A549 (cell line): ENCODE measurements around the gene TRPV3. TPM values are rescaled to one million over a fixed set of nuclear protein-coding genes. Genes with fewer than 3 reads are reported as not detected.

Experiments used
- ATAC-seq, 2 experiments: fragments of 200-7000 bp in 1 of 2; fragments of >200 bp in 1 of 2; cut with Nextera tagmentation in 1 of 2; cut with Tn5 transposase in 1 of 2; 3 replicates each; pipeline versions ENCODE4 v1.8.0 to v1.9.1; 2018 to 2020; ENCODE audit warnings: mild to moderate bottlenecking in 1 of 2, moderate library complexity in 1 of 2
- CTCF ChIA-PET: fragments of 300-600 bp; sonication (Branson Sonifier 250); formaldehyde crosslinking; extraction: SDS; loops from one replicate; lab custom pipeline; 2021; ENCODE audit warnings: antibody characterized with exemption, inconsistent platforms; lab: Yijun Ruan, JAX
- POLR2A ChIA-PET: fragments of 350-600 bp; formaldehyde crosslinking; extraction: SDS; loops from one replicate; lab custom pipeline; 2021; ENCODE audit warnings: antibody characterized with exemption, inconsistent platforms; lab: Yijun Ruan, JAX
- DNase-seq, 2 experiments: peaks; one replicate each; pipeline versions ENCODE4 v3.0.0 to v3.0.0-alpha.2; 2011 to 2016; ENCODE audit warnings: low read depth in 1 of 2, low spot score in 1 of 2
- FAIRE-seq: peaks from 2 replicates; lab custom pipeline; 2011; peaks lifted over from hg19 to GRCh38; lab: Jason Lieb, UNC
- H3K27ac ChIP-seq, 2 experiments: fragments of >200 bp; sonication (Bioruptor Twin); formaldehyde crosslinking; 3 replicates each; pipeline ENCODE4 v1.5.1; 2016 to 2017
- H3K4me1 ChIP-seq: fragments of >200 bp; sonication (Bioruptor Twin); formaldehyde crosslinking; 3 replicates; pipeline ENCODE4 v1.6.1; 2016
- H3K4me2 ChIP-seq: fragments of >200 bp; sonication (Bioruptor Twin); formaldehyde crosslinking; 3 replicates; pipeline ENCODE4 v1.6.1; 2016
- H3K4me3 ChIP-seq: fragments of >200 bp; sonication (Bioruptor Twin); formaldehyde crosslinking; 3 replicates; pipeline ENCODE4 v1.5.1; 2016
- H3K9me3 ChIP-seq: fragments of >200 bp; sonication (Bioruptor Twin); formaldehyde crosslinking; 3 replicates; pipeline ENCODE4 v1.6.1; 2016
- BHLHE40 ChIP-seq: IDR thresholded peaks from 2 replicates; pipeline ENCODE4 v1.6.1; 2012; ENCODE audit warnings: low read depth, low read length, inconsistent platforms
- CEBPB ChIP-seq, 2 experiments: fragments of >200 bp in 1 of 2; sonication (Bioruptor Twin) in 1 of 2; formaldehyde crosslinking in 1 of 2; IDR thresholded peaks; 2 replicates each; pipeline ENCODE4 v1.6.1; 2012 to 2016
- CHD4 ChIP-seq: fragments of 200-600 bp; sonication (generic); IDR thresholded peaks from 2 replicates; pipeline ENCODE4 v1.6.1; 2016; ENCODE audit warnings: antibody characterized with exemption, mild to moderate bottlenecking, borderline replicate concordance
- EHF ChIP-seq: fragments of 250-450 bp; sonication (Bioruptor Pico); IDR thresholded peaks from 2 replicates; pipeline ENCODE4 v1.5.0; 2020; ENCODE audit warnings: mild to moderate bottlenecking
- ESRRA ChIP-seq: fragments of 150-350 bp; IDR thresholded peaks from 2 replicates; pipeline ENCODE4 v1.6.1; 2014; ENCODE audit warnings: mild to moderate bottlenecking, low read length, borderline replicate concordance
- FOXS1 ChIP-seq: fragments of 250-450 bp; sonication (Bioruptor Pico); IDR thresholded peaks from 2 replicates; pipeline ENCODE4 v1.5.0; 2020; ENCODE audit warnings: mild to moderate bottlenecking, moderate library complexity
- GATA3 ChIP-seq: IDR thresholded peaks from 2 replicates; pipeline ENCODE4 v1.6.1; 2012; ENCODE audit warnings: borderline replicate concordance
- HOXA7 ChIP-seq: fragments of 250-450 bp; sonication (Bioruptor Pico); IDR thresholded peaks from 2 replicates; pipeline ENCODE4 v1.5.0; 2020; ENCODE audit warnings: mild to moderate bottlenecking, moderate library complexity
- HOXB13 ChIP-seq: fragments of 250-450 bp; sonication (Bioruptor Pico); IDR thresholded peaks from 2 replicates; pipeline ENCODE4 v1.5.0; 2020; ENCODE audit warnings: low read depth, mild to moderate bottlenecking, moderate library complexity
- HOXB5 ChIP-seq: fragments of 250-450 bp; sonication (Bioruptor Pico); IDR thresholded peaks from 2 replicates; pipeline ENCODE4 v1.5.0; 2020; ENCODE audit warnings: mild to moderate bottlenecking, moderate library complexity
- JUN ChIP-seq, 2 experiments: fragments of >200 bp; sonication (Bioruptor Twin); formaldehyde crosslinking; IDR thresholded peaks; 2 replicates in 1 of 2; 3 replicates in 1 of 2; pipeline ENCODE4 v1.6.1; 2016 to 2017
- MAFK ChIP-seq: fragments of 450-650 bp; IDR thresholded peaks from 2 replicates; pipeline ENCODE4 v1.6.1; 2014; ENCODE audit not compliant: partially characterized antibody
- MAZ ChIP-seq: fragments of 150-350 bp; IDR thresholded peaks from 2 replicates; pipeline ENCODE4 v1.6.1; 2014; ENCODE audit warnings: antibody characterized with exemption, low read depth, low read length, borderline replicate concordance
- MYC ChIP-seq: IDR thresholded peaks from 2 replicates; pipeline ENCODE4 v1.6.1; 2012; ENCODE audit warnings: mild to moderate bottlenecking, inconsistent platforms, low read length, improper control_type of control experiment, borderline replicate concordance
- NFE2L2 ChIP-seq: fragments of 150-350 bp; conservative IDR thresholded peaks from 2 replicates; pipeline ENCODE4 v1.6.1; 2014; ENCODE audit warnings: low read length
- NPAS2 ChIP-seq: fragments of 250-450 bp; sonication (Bioruptor Pico); IDR thresholded peaks from 2 replicates; pipeline ENCODE4 v1.8.0; 2022; ENCODE audit warnings: mild to moderate bottlenecking, moderate library complexity, borderline replicate concordance
- RARB ChIP-seq: fragments of 250-450 bp; sonication (Bioruptor Pico); IDR thresholded peaks from 2 replicates; pipeline ENCODE4 v1.8.0; 2021; ENCODE audit warnings: mild to moderate bottlenecking, moderate library complexity
- RCOR1 ChIP-seq: fragments of 150-350 bp; IDR thresholded peaks from 2 replicates; pipeline ENCODE4 v1.6.1; 2014; ENCODE audit warnings: antibody characterized with exemption, low read length, low read depth
- RNF2 ChIP-seq: fragments of 200-600 bp; sonication (generic); IDR thresholded peaks from 2 replicates; pipeline ENCODE4 v1.6.1; 2016; ENCODE audit warnings: low read depth, mild to moderate bottlenecking, antibody characterized with exemption, moderate library complexity, borderline replicate concordance
- TP53 ChIP-seq: fragments of 250-450 bp; sonication (Bioruptor Pico); IDR thresholded peaks from 2 replicates; pipeline ENCODE4 v1.5.0; 2021; ENCODE audit warnings: mild to moderate bottlenecking, moderate library complexity
- ZC3H11A ChIP-seq: fragments of 450-650 bp; IDR thresholded peaks from 2 replicates; pipeline ENCODE4 v1.6.1; 2014; ENCODE audit warnings: antibody characterized with exemption, mild to moderate bottlenecking
- ZSCAN20 ChIP-seq: fragments of 250-450 bp; sonication (Bioruptor Pico); IDR thresholded peaks from 2 replicates; pipeline ENCODE4 v1.8.0; 2022; ENCODE audit warnings: mild to moderate bottlenecking, moderate library complexity
- WGBS: methylation state at CpG from one replicate; pipeline ENCODE4 v1.1.6; 2017; ENCODE audit errors: missing lambda C conversion rate; 5-methylcytosine and 5-hydroxymethylcytosine counted together
- polyA plus RNA-seq, 4 experiments: library from polyadenylated mRNA; depleted of rRNA in 3 of 4; stranded (reverse); fragments of >200 nt; fragmentation: RNase III in 1 of 4; extraction: RNeasy Plus Mini Kit Qiagen cat#74134 plus additional on column Dnase treatment in 1 of 4; gene quantifications; 2 replicates in 3 of 4; 3 replicates in 1 of 4; pipeline ENCODE4 v1.2.3, GENCODE V29; 2011 to 2017
- TF ChIP-seq, protein P1 (sequence below): fragments of 200-600 bp; sonication (generic); IDR thresholded peaks from 2 replicates; pipeline ENCODE4 v1.6.1; 2016; ENCODE audit warnings: antibody characterized with exemption, mild to moderate bottlenecking, moderate library complexity
- TF ChIP-seq, protein P2 (sequence below): IDR thresholded peaks from 2 replicates; pipeline ENCODE4 v1.6.1; 2012
- TF ChIP-seq, protein P3 (sequence below): fragments of 250-450 bp; sonication (Bioruptor Pico); IDR thresholded peaks from 2 replicates; pipeline ENCODE4 v1.5.0; 2020; ENCODE audit warnings: low read depth, mild to moderate bottlenecking, moderate library complexity

TRPV3 gene
- polyA plus RNA-seq, 2 of the 4 experiments (the other 2 are of a cell fraction): 0.46 to 1.2 TPM

DNA sequence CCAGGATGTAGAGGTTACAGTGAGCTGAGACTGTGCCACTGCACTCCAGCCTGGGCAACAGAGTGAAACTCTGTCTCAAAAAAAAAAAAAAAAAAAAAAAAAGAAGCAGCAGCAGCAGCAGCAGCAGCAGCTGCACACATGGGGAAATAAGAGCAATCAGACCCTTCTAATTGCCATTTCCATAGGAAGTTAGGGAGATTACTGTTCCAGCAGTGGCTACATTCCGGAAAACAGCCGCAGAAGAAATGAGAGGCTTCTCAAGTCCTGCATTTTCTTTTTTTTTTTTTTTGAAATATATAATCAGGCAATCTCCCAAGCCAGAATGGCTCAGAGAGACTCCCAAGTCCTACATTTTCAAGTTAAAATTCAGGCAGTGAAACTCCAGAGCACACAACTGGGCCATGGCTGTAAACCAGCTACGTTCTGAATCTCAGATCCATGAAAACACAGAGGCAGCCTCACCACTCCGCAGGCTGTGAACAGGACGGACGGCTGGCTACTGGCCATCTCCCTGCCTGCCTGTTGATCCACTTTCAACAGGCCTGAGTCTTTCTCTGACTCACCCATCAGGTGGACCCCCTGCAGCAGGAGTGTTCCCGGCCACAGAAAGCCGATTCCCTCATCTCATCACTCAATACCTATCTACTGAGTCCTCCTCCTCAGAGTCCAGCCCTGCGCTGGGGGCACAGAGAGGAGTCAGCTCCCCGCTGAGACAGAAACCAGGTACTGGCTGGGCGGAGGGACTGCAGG, 36.6 kb upstream of the TRPV3 start:
- no peak for ATAC-seq
- TF ChIP-seq CHD4: no peak
- no peak for TF ChIP-seq NFE2L2
- no peak for TF ChIP-seq RCOR1
- no peak for TF ChIP-seq MAFK
- TF ChIP-seq GATA3: no peak
- no peak for TF ChIP-seq BHLHE40
- no peak for TF ChIP-seq MYC
- TF ChIP-seq ZSCAN20 (CRISPR knock-in tag): no peak
- TF ChIP-seq MAZ: no peak
- TF ChIP-seq, protein P1, sequence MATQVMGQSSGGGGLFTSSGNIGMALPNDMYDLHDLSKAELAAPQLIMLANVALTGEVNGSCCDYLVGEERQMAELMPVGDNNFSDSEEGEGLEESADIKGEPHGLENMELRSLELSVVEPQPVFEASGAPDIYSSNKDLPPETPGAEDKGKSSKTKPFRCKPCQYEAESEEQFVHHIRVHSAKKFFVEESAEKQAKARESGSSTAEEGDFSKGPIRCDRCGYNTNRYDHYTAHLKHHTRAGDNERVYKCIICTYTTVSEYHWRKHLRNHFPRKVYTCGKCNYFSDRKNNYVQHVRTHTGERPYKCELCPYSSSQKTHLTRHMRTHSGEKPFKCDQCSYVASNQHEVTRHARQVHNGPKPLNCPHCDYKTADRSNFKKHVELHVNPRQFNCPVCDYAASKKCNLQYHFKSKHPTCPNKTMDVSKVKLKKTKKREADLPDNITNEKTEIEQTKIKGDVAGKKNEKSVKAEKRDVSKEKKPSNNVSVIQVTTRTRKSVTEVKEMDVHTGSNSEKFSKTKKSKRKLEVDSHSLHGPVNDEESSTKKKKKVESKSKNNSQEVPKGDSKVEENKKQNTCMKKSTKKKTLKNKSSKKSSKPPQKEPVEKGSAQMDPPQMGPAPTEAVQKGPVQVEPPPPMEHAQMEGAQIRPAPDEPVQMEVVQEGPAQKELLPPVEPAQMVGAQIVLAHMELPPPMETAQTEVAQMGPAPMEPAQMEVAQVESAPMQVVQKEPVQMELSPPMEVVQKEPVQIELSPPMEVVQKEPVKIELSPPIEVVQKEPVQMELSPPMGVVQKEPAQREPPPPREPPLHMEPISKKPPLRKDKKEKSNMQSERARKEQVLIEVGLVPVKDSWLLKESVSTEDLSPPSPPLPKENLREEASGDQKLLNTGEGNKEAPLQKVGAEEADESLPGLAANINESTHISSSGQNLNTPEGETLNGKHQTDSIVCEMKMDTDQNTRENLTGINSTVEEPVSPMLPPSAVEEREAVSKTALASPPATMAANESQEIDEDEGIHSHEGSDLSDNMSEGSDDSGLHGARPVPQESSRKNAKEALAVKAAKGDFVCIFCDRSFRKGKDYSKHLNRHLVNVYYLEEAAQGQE: no peak
- TF ChIP-seq HOXB5: no peak
- TF ChIP-seq, all 56 proteins: peak for 0
- POLR2A ChIA-PET: interaction anchor here (0.7 kb wide), 1 partner anchor 16 kb away, joined by 6 read pairs; no protein-coding TSS in a partner anchor
- FAIRE-seq (no peak), DNase-seq (no peak)
- 89% methylated on average over 10 of the region's 11 CpGs for WGBS
- CTCF ChIA-PET: interaction anchor here (1.0 kb wide), 1 partner anchor 7 kb away, joined by 3 read pairs; no protein-coding TSS in a partner anchor
- no peaks in the 10 kb centered on the region for H3K9me3 ChIP-seq
- no peak overlapping the region for H3K27ac ChIP-seq
- H3K4me2 ChIP-seq: no peak overlapping the region
- no peak overlapping the region for H3K4me3 ChIP-seq
- no peaks in the 10 kb centered on the region for H3K4me1 ChIP-seq

GRCh38 chr17:3593384-3593783, 35.8 kb upstream of the TRPV3 start:
- H3K9me3 ChIP-seq: no peaks in the 10 kb centered on the region
- FAIRE-seq (no peak), DNase-seq (no peak), ATAC-seq (no peak)
- H3K4me3 ChIP-seq: no peak overlapping the region
- H3K4me2 ChIP-seq: no peak overlapping the region
- ChIA-PET POLR2A (no interaction called here), CTCF (interaction anchor here (1.0 kb wide), 1 partner anchor 8 kb away, joined by 3 read pairs; no protein-coding TSS in a partner anchor)
- no peak overlapping the region for H3K27ac ChIP-seq
- 90% methylated on average over 5 of the region's 5 CpGs for WGBS
- TF ChIP-seq ZSCAN20 (CRISPR knock-in tag) (no peak), FOXS1 (CRISPR knock-in tag) (no peak), RARB (CRISPR knock-in tag) (no peak), ESRRA (no peak), GATA3 (no peak), JUN (IDR thresholded peaks at IDR 0.05) (no peak), HOXB13 (CRISPR knock-in tag) (no peak), ZC3H11A (no peak), EHF (CRISPR knock-in tag) (no peak), TP53 (CRISPR knock-in tag) (no peak), RNF2 (no peak), CEBPB (IDR thresholded peaks at IDR 0.05) (no peak), HOXA7 (CRISPR knock-in tag) (no peak), NPAS2 (CRISPR knock-in tag) (no peak), HOXB5 (no peak)
- TF ChIP-seq, protein P2, sequence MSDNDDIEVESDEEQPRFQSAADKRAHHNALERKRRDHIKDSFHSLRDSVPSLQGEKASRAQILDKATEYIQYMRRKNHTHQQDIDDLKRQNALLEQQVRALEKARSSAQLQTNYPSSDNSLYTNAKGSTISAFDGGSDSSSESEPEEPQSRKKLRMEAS: no peak
- TF ChIP-seq, protein P1: no peak
- TF ChIP-seq, protein P3, sequence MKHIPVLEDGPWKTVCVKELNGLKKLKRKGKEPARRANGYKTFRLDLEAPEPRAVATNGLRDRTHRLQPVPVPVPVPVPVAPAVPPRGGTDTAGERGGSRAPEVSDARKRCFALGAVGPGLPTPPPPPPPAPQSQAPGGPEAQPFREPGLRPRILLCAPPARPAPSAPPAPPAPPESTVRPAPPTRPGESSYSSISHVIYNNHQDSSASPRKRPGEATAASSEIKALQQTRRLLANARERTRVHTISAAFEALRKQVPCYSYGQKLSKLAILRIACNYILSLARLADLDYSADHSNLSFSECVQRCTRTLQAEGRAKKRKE (CRISPR knock-in tag): no peak
- H3K4me1 ChIP-seq: no peaks in the 10 kb centered on the region
